HG02759 (cell line): ENCODE data around the gene RTF1.

Source experiments
- ATAC-seq: cut with Tn5 transposase; IDR thresholded peaks from one replicate; pipeline ENCODE4 v1.9.1; 2021; ENCODE audit warnings: mild to moderate bottlenecking, moderate library complexity; ENCODE audit not compliant: unreplicated experiment

Gene RTF1

GRCh38 chr15:41502795-41503668, 86.1 kb downstream of the RTF1 start:
- ATAC-seq: no peak

- no peak for ATAC-seq
Observed at GRCh38 chr15:41503669-41504010, 86.7 kb downstream of the RTF1 start.

- ATAC-seq: no peak
Observed at GRCh38 chr15:41504751-41505492, 88.0 kb downstream of the RTF1 start.

DNA sequence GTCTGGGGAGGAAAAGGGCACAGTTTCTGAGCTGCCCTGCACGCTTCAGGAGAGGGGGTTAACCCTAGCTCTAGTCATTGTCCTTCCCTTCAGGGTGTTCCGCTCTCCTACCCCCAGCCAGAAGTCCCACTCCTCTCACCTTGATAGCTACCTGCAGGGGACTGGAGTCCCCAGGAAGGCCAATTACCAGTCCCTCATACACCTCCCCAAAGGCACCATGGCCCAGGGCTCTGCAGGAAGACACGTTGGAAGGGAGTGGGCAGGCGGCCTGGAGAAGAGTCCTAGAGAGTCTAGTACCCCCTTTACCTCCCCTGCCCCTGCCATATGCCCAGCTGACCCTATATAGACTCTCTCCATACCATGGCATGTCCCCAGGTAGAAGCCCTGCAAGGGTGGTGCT, 88.9 kb downstream of the RTF1 start:
- ATAC-seq: no peak

GRCh38 chr15:41506796-41507341, 90.0 kb downstream of the RTF1 start:
- ATAC-seq: no peak

GRCh38 chr15:41507820-41508290, 91.0 kb downstream of the RTF1 start:
- ATAC-seq: no peak

DNA sequence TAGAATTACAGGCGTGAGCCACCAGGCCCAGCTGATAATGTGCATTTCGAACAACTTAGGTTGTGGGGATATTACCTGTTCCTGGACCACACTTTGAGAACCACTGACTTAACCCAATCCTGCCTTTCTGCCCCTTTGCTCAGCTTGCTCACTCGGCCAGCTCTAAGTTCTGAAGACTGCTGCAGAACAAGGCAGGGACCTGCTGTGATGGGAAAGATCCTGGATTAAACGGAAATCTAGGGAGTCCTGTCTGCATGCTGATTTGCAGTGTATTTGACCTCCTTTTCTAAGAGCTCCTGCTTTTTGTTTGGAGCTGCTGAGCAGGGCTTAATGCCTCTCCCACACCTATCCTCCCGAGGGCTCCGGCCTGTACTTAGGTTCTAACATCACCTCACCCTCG, 93.8 kb downstream of the RTF1 start:
- ATAC-seq: no peak

DNA sequence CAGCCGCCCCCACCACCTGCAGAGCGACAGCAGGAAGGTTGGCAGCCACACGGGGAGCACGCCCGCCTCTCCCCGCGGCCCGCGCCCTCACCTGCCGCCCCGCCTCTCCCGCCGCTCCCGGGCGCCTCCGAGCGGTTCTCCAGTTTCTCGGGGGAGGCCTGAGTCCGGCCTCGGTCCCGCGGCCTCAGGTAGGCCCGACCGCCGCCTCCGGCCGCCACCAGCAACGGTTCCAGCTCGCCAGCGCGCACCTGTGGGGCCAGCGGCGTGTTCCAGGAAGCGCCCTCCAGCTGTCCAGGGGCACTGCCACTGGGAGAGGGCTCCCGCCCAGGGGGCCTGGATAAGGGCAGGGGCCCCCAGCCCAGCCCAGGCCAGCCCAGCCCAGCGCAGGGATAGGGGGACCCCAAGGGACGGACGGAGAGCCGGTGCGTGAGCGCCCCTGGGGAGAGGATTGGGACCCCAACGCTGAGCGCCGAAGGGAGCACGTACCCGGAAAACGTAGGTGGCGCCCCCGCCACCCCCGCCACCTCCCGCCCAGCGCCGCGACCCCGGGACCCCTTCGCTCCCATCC, 94.5 kb downstream of the RTF1 start:
- ATAC-seq: no peak

DNA sequence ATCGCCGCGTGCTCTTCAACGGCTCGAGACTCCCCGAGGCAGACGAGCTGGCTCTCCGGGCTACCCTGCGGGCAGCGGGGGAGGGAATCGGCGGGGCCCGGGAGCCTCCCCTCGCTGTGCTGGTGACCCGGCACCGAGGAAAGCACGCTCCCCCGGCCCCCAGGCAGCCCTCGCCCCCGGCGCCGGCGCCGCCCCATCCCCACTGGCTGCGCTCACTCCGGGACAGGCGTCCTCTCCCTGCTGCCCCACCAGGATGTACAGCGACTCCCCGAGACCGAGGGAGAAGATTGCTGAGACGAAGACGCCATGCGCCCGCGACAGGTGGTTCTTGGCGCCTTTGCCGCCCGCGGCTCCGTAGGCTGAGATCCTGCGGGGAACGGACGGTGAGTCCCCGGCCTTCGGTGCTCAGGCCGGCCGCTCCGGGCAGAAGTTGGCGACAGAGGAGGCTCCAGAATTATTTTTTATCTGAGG, 95.0 kb downstream of the RTF1 start:
- ATAC-seq: no peak

GRCh38 chr15:41512512-41512939, 95.6 kb downstream of the RTF1 start:
- ATAC-seq: no peak

DNA sequence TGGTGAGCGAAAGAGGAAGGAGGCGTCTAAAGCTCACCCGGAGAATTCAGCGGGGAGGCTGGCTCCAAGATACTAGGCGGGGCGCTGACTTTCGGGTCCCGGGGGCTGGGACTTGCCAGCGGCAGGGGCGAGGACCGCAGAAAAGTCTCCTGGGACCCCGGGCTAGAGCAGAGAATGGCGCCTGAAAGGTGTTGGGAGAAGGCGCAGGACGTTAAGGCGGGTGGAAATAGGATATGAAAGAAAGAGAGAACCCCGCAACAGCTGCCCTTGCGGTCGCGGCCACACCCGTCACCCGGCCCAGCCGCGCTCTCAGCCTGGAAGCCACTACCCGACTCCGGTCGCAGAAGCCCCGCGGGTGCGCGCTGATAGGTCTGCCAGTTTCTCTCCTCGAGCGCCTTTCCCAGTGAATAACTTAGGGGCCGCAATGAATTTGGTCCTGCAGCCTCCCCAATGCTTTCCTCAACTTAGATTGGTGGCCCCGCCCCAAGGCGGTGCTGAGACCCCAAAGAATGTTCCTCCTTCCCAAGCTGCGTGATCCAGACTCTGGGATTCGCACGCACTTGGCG, 96.1 kb downstream of the RTF1 start:
- ATAC-seq: no peak

GRCh38 chr15:41513506-41514227, 96.8 kb downstream of the RTF1 start, which contains the start of gene LTK:
TSS of gene LTK (minus strand) at chr15:41513827. CDS start at chr15:41513709, 118 bp downstream.
- no peak for ATAC-seq

GRCh38 chr15:41517895-41518449, 101.1 kb downstream of the RTF1 start:
- ATAC-seq: no peak

DNA sequence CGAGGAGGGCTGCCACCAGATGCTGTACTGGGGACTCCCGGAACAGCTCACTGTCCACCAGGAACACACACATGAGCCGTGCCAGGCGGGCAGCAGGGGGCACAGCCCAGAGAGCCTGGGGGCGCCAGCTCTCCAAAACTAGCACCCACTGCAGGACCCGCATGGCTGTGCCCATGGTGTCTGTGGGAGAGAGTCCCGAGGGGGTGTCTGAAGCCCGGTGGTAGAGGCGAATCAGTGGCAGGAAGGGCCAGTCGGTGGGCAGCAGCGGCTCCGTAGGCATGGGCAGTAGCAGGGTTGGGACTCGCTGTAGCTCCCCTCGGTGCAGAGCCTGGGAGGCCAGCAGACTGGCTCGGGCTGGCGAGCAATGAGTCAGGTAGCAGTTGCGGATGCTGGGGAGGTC, 103.7 kb downstream of the RTF1 start:
- ATAC-seq: no peak

DNA sequence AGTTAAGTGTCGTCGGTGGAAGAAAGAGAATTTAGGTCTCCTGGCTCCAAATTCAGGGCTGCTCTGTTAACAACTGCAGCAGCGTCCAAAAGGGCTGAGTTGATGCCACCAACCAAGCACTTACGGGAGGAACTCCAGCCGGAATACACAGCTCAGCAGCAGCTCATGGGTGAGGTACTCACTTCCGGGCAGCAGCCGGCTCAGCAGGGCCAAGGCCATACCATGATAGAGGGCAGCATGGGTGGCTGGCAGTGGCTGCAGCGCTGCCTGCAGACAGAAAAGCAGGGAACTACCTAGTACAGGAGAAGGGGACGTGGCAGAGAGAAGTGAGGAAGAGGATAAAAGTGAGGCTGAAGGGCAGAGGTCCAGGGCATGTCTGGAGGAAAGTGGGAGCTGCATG, 104.7 kb downstream of the RTF1 start:
- ATAC-seq: no peak

DNA sequence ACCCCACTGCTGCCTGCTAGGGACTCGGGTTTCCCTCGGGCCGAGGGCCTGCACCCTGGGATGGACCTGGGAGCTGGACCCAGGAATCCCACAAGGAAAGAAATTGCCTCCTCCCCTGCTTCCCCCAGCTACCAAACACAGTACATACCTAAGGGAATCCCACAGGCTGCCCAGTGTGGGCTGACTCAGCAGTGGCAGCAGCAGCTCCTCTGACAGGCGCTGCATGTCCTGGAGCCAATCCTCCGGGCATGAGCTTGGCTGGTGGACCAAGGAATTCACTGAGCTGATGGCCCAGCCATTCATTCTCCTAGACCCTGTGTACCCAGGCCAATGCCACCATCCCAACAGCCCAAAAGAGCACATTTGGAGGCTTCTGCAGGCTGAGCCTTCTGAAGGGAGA, 106.2 kb downstream of the RTF1 start:
- ATAC-seq: no peak

DNA sequence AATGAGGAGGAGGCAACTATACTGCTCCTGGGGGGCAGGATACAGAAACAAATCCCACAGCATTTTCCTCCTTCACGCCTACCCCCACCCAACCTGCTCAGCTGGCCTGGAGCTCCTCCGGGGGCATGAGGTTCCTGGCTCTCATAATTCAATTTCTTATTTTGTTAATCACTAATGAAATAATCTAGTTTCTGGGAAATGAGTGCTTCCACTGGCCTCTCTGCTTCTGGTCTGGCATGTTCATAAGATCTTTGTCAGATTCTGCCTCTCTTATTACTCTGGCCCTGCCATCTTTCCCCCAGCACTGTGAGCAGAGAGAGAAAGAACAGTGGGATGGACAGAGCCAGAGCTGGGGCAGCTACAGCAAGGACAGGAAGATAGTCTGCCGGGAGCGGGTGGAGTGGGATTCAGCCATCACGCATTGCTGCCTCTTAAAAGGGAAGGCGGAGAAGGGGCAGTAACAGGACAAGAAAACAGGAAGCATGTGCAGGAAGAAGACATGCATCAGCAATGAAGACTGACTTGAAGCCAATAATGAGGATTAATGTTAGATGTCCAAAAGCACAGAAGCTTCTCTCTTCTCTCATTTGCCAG, 113.6 kb downstream of the RTF1 start:
- no peak for ATAC-seq
